ENCODE results near the gene C12orf57. TPM values are rescaled to one million over a fixed set of nuclear protein-coding genes. Genes with fewer than 3 reads are reported as not detected.

The C12orf57 gene
- total RNA-seq, 1 donor from 2014 or later, result 168 TPM

GRCh38 chr12:6964605-6965025 is 20.8 kb downstream of the C12orf57 start:
- Mint-ChIP-seq H3K9me3 (no peaks in the 10 kb centered on the region), H3K36me3 (ENCODE audit: low read depth) (peaks cover 68% of the 10 kb centered on the region), H3K27ac (peak overlapping the region; percentile 94), H3K4me3 (peak overlapping the region; percentile 28), H3K4me1 (peaks cover 50% of the 10 kb centered on the region), H3K27me3 (no peaks in the 10 kb centered on the region)
- DNase-seq, result peak; percentile 56
- intact Hi-C loops (cut with micrococcal nuclease), result loop anchor here (1.0 to 2.0 kb wide), 3 partner anchors 20 to 50 kb away; partner anchors contain the start of genes C12orf57 and ENO2

GRCh38 chr12:6965026-6965661 is 21.3 kb downstream of the C12orf57 start:
- peak; percentile 96 for DNase-seq
- Mint-ChIP-seq H3K9me3 (no peaks in the 10 kb centered on the region), H3K27ac (peak overlapping the region; percentile 94), H3K27me3 (no peaks in the 10 kb centered on the region), H3K4me3 (peak overlapping the region; percentile 28), H3K4me1 (peaks cover 50% of the 10 kb centered on the region), H3K36me3 (ENCODE audit: low read depth) (peaks cover 71% of the 10 kb centered on the region)
- intact Hi-C loops (cut with micrococcal nuclease), result loop anchor here (1.0 to 2.0 kb wide), 3 partner anchors 21 to 50 kb away; partner anchors contain the start of genes C12orf57 and ENO2

GRCh38 chr12:6965714-6966113 is 21.9 kb downstream of the C12orf57 start:
- peaks cover 68% of the 10 kb centered on the region for H3K36me3 Mint-ChIP-seq (ENCODE audit: low read depth)
- intact Hi-C loops (cut with micrococcal nuclease), result loop anchor here (1.0 to 2.0 kb wide), 3 partner anchors 21 to 51 kb away; partner anchors contain the start of genes C12orf57 and ENO2
- no peaks in the 10 kb centered on the region for H3K9me3 Mint-ChIP-seq
- DNase-seq, result no peak
- H3K4me3 Mint-ChIP-seq, result no peak overlapping the region
- no peaks in the 10 kb centered on the region for H3K27me3 Mint-ChIP-seq
- peak overlapping the region; percentile 94 for H3K27ac Mint-ChIP-seq
- peaks cover 45% of the 10 kb centered on the region for H3K4me1 Mint-ChIP-seq

- Mint-ChIP-seq H3K27ac (peak overlapping the region; percentile 70), H3K4me1 (peaks cover 40% of the 10 kb centered on the region), H3K36me3 (ENCODE audit: low read depth) (peaks cover 66% of the 10 kb centered on the region), H3K27me3 (no peaks in the 10 kb centered on the region), H3K4me3 (no peak overlapping the region), H3K9me3 (no peaks in the 10 kb centered on the region)
- DNase-seq, result no peak
- intact Hi-C loops (cut with micrococcal nuclease), result no loop called here
These were observed 22.5 kb downstream of the C12orf57 start for GRCh38 chr12:6966351-6966750.

DNA sequence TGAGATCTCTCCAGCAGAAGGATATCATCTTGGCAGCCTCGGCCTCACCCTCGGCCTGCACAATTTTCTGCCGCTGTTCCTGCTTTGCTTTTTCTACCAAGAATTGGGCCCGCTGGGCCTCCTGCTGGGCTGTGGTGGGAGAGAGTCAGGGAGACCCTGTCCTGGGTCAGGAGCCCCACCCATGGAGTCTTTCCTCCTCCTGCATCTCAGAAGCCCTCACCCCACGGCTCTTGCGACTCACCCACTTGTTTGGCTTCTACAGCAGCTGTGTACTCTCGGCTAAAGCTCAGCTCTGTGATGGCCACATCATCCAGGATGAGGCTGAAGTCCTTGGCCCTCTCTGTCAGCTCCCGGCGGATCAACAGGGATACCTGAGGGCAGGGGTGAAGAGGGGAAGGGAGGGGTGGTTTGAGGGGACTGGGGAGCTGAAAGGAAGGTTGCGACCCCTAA is 23.9 kb downstream of the C12orf57 start:
- Mint-ChIP-seq H3K27ac (peak overlapping the region; percentile 37), H3K4me1 (peaks cover 41% of the 10 kb centered on the region), H3K27me3 (no peaks in the 10 kb centered on the region), H3K36me3 (ENCODE audit: low read depth) (peaks cover 72% of the 10 kb centered on the region), H3K4me3 (no peak overlapping the region), H3K9me3 (no peaks in the 10 kb centered on the region)
- intact Hi-C loops (cut with micrococcal nuclease), result no loop called here
- DNase-seq, result peak; percentile 57

DNA sequence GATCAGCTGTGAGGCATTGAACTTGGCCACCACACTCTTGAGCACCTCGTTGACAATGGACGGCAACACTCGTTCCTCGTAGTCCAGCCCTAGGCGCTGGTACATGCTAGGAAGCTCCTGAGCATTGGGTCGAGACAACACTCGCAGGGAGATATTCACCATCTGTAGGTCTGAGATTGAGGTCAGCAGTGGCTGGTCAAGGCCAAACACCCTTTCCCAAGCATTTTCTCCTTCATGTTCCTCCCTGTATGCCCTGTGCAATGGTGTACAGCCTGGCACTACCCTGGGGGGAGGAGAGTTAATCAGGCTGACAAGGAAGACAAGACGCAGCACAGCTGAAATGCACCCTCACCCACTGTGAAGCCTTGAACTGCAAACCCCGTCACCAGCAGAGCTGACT is 24.6 kb downstream of the C12orf57 start:
- no peak for DNase-seq
- Mint-ChIP-seq H3K27me3 (no peaks in the 10 kb centered on the region), H3K36me3 (ENCODE audit: low read depth) (peaks cover 77% of the 10 kb centered on the region)

GRCh38 chr12:6970096-6970527 is 26.3 kb downstream of the C12orf57 start:
- no peaks in the 10 kb centered on the region for H3K27me3 Mint-ChIP-seq
- intact Hi-C loops (cut with micrococcal nuclease), result loop anchor here (1.0 to 2.0 kb wide), 7 partner anchors 9 to 139 kb away; partner anchors contain the start of genes C12orf57, C1RL, CDCA3 and LPCAT3
- H3K4me3 Mint-ChIP-seq, result peak overlapping the region; percentile 97
- H3K9me3 Mint-ChIP-seq, result no peaks in the 10 kb centered on the region
- H3K36me3 Mint-ChIP-seq (ENCODE audit: low read depth), result peaks cover 83% of the 10 kb centered on the region
- H3K27ac Mint-ChIP-seq, result peak overlapping the region; percentile 100
- H3K4me1 Mint-ChIP-seq, result peaks cover 38% of the 10 kb centered on the region
- DNase-seq, result no peak

More for the DNA sequence above, 24.6 kb downstream of the C12orf57 start:
- Mint-ChIP-seq H3K9me3 (no peaks in the 10 kb centered on the region), H3K27ac (peak overlapping the region; percentile 100), H3K4me3 (peak overlapping the region; percentile 97), H3K4me1 (peaks cover 40% of the 10 kb centered on the region)
- intact Hi-C loops (cut with micrococcal nuclease), result no loop called here

DNA sequence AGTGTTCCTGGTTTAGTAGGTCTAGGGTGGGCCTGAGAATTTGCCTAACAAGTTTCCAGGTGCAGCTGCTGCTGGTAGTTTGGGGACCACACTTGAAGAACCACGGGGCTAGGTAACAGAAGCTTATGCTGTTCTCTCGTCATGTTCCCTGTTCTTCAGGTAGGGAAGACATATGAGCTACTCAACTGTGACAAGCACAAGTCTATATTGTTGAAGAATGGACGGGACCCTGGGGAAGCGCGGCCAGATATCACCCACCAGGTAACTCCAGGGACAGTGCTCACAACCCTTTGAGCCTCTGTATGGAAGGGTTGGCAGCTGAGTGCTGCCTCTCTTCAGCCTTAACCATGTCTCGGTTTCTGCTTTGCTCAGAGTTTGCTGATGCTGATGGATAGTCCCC is 30.4 kb downstream of the C12orf57 start:
- H3K4me1 Mint-ChIP-seq, result peaks cover 20% of the 10 kb centered on the region
- intact Hi-C loops (cut with micrococcal nuclease), result no loop called here
- H3K4me3 Mint-ChIP-seq, result no peak overlapping the region
- H3K27ac Mint-ChIP-seq, result peak overlapping the region; percentile 34
- peaks cover 82% of the 10 kb centered on the region for H3K36me3 Mint-ChIP-seq (ENCODE audit: low read depth)
- DNase-seq, result no peak
- H3K27me3 Mint-ChIP-seq, result no peaks in the 10 kb centered on the region
- H3K9me3 Mint-ChIP-seq, result no peaks in the 10 kb centered on the region

GRCh38 chr12:6975297-6976032 is 31.6 kb downstream of the C12orf57 start:
- H3K27me3 Mint-ChIP-seq, result no peaks in the 10 kb centered on the region
- H3K27ac Mint-ChIP-seq, result no peak overlapping the region
- DNase-seq, result no peak
- peaks cover 18% of the 10 kb centered on the region for H3K4me1 Mint-ChIP-seq
- intact Hi-C loops (cut with micrococcal nuclease), result no loop called here
- H3K9me3 Mint-ChIP-seq, result no peaks in the 10 kb centered on the region
- H3K36me3 Mint-ChIP-seq (ENCODE audit: low read depth), result peaks cover 78% of the 10 kb centered on the region
- no peak overlapping the region for H3K4me3 Mint-ChIP-seq

DNA sequence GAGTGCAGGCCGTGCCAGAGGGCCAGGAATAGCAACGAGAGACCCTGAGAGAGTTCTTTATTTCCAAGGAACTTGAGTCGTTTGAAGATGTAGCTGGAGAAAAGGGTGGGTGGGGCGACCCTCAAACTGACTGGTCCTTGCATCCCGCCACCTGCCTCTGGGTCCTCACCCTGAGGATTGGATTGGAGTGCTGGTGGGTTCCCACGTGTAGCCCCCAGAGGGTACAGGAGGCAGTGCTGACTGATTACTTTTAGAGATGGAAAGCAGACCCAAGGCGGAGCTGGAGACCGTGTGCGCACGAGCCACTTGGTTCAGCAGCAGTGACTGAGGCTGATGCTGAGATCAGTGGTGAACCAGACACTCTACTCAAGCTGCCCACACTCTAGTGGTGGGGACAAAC is 33.8 kb downstream of the C12orf57 start:
- Mint-ChIP-seq H3K9me3 (no peaks in the 10 kb centered on the region), H3K4me3 (no peak overlapping the region), H3K4me1 (peaks cover 7% of the 10 kb centered on the region), H3K27me3 (no peaks in the 10 kb centered on the region), H3K27ac (no peak overlapping the region), H3K36me3 (ENCODE audit: low read depth) (peaks cover 79% of the 10 kb centered on the region)
- DNase-seq, result no peak
- intact Hi-C loops (cut with micrococcal nuclease), result no loop called here

DNA sequence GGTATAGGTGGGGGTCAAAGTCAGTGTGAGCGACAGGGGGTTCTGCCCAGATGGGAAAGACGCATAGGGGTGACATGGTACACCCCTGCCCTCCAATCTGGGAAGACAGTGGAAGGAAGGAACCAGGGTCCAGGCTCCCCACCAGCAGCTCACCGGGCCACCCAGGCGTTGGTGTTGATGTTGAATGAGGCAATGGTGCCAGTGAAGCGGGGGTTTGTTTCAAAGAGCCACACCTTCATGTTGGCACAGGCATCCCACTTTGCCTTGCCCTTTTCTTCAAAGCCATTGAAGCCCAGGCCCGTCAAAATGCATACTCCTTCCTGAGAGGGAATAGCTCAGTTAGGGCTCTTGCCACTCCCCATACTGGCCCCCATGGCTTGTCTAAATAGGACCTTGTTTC is 34.4 kb downstream of the C12orf57 start:
- no peaks in the 10 kb centered on the region for H3K27me3 Mint-ChIP-seq
- no peaks in the 10 kb centered on the region for H3K9me3 Mint-ChIP-seq
- H3K4me3 Mint-ChIP-seq, result no peak overlapping the region
- no peak for DNase-seq
- H3K4me1 Mint-ChIP-seq, result peaks cover 5% of the 10 kb centered on the region
- no peak overlapping the region for H3K27ac Mint-ChIP-seq
- H3K36me3 Mint-ChIP-seq (ENCODE audit: low read depth), result peaks cover 77% of the 10 kb centered on the region
- intact Hi-C loops (cut with micrococcal nuclease), result no loop called here

GRCh38 chr12:6978611-6979011 is 34.8 kb downstream of the C12orf57 start:
- intact Hi-C loops (cut with micrococcal nuclease), result no loop called here
- no peaks in the 10 kb centered on the region for H3K27me3 Mint-ChIP-seq
- H3K9me3 Mint-ChIP-seq, result no peaks in the 10 kb centered on the region
- no peak overlapping the region for H3K4me3 Mint-ChIP-seq
- no peak for DNase-seq
- H3K27ac Mint-ChIP-seq, result no peak overlapping the region
- peaks cover 5% of the 10 kb centered on the region for H3K4me1 Mint-ChIP-seq
- H3K36me3 Mint-ChIP-seq (ENCODE audit: low read depth), result peaks cover 77% of the 10 kb centered on the region

GRCh38 chr12:6979021-6979420 is 35.2 kb downstream of the C12orf57 start:
- Mint-ChIP-seq H3K4me3 (no peak overlapping the region), H3K9me3 (no peaks in the 10 kb centered on the region), H3K27me3 (no peaks in the 10 kb centered on the region), H3K27ac (peak overlapping the region; percentile 2), H3K36me3 (ENCODE audit: low read depth) (peaks cover 73% of the 10 kb centered on the region), H3K4me1 (peaks cover 3% of the 10 kb centered on the region)
- intact Hi-C loops (cut with micrococcal nuclease), result no loop called here
- DNase-seq, result no peak

DNA sequence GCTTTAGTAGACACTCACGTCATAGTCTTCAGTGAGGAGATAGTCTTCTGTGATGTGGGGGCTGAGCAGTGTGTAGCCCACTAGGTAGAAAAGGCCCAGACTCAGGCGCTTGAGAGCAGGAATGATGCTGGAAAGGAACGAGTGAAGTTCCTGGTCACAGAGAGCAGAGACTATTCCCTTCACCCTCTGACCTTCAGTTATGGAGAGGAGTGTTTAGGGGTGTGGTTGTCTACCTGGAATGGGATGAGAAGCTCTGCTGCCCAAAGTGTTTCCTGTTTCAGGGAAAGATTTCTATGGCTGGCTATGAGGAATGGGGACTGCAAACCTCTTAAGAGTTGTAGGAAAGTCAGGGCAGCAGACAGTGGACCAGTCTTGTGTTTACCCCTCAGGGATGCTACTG is 35.6 kb downstream of the C12orf57 start:
- Mint-ChIP-seq H3K36me3 (ENCODE audit: low read depth) (peaks cover 71% of the 10 kb centered on the region), H3K4me1 (peaks cover 3% of the 10 kb centered on the region), H3K27ac (peak overlapping the region; percentile 2), H3K9me3 (no peaks in the 10 kb centered on the region), H3K27me3 (no peaks in the 10 kb centered on the region), H3K4me3 (no peak overlapping the region)
- DNase-seq, result no peak
- intact Hi-C loops (cut with micrococcal nuclease), result no loop called here

All from activated CD4-positive, alpha-beta T cell treated with anti-CD3 and anti-CD28 coated beads, Interleukin-2, amount 10 ng/mL, durations not matched to agents 24 days and 14 days (primary cell).